ENCODE results near the gene C10orf88.

DNA sequence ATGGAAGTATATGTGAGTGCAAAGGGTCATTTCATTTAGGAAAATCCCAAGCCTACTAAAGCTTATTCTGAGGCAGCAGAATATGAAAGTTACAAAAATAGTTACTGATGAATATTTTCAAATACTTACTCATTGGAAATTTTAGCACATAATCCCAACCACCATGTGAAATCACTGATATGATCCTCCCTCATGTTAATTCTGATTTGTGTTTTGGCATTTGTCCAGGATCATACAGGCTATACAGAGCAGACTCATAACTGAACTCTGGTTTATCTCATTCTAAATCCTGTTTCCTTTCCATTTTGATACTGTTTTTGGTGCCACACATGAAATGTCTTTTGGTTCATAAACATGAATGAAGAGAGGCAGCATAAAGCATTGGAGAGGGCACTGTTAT is 71.3 kb downstream of the C10orf88 start:
- TF ChIP-seq, protein P1, sequence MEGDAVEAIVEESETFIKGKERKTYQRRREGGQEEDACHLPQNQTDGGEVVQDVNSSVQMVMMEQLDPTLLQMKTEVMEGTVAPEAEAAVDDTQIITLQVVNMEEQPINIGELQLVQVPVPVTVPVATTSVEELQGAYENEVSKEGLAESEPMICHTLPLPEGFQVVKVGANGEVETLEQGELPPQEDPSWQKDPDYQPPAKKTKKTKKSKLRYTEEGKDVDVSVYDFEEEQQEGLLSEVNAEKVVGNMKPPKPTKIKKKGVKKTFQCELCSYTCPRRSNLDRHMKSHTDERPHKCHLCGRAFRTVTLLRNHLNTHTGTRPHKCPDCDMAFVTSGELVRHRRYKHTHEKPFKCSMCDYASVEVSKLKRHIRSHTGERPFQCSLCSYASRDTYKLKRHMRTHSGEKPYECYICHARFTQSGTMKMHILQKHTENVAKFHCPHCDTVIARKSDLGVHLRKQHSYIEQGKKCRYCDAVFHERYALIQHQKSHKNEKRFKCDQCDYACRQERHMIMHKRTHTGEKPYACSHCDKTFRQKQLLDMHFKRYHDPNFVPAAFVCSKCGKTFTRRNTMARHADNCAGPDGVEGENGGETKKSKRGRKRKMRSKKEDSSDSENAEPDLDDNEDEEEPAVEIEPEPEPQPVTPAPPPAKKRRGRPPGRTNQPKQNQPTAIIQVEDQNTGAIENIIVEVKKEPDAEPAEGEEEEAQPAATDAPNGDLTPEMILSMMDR (conservative IDR thresholded peaks at IDR 0.05), result no peak
- no peak for TF ChIP-seq EZH2 (IDR thresholded peaks at IDR 0.05; ENCODE audit: low read depth)

Data from PC-9 (cell line).